ENCODE data around the gene SDE2. TPM values are rescaled to one million over a fixed set of nuclear protein-coding genes. Genes with fewer than 3 reads are reported as not detected.
"Not testable (repeated sequence)": the region's sequence is repeated elsewhere in the genome, so short reads cannot be mapped to it uniquely, and the experiment has no call there.

The SDE2 gene
- total RNA-seq, 1 experiment from 2014 or later = 68.7 TPM

GRCh38 chr1:225979421-225979820, 19.7 kb downstream of the SDE2 start:
- no peak for DNase-seq (ENCODE audit: extremely low read depth, low read depth)

DNA sequence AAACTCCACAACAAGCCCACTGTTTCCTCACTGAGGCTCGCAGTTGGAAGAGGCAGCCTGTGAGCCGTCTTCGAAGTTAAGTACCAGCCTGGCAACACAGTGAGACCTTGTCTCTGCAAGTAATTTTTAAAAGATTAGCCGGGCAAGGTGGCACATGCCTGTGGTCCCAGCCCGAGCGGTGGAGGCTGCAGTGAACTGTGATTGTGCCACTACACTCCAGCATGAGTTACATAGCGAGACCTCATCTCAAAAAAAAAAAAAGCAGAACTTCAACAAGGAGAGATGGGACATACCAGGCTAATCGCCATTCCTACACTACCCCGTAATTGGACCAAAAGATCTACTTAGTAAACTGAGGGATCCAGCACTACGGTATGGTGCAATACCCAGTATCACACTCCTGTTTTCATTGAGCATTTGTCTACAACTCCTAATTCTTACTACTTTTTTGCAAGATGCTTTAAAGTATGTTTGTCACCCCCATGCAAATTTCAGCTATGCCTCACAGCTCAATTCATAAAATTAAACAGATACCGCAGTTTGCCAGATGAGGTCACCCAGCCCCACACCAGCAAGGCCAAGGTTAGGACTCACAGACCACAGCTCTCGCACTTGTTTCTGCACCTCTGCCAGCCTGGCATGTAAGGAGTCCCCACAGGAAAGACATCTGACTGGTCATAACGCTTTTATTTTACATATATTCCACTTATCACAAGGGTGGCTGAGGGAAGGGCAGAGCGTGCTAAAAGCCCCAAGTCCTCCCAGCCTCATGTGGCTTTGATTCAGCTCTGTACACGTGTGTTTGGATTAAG, 21.0 kb downstream of the SDE2 start:
- no peak for DNase-seq (ENCODE audit: extremely low read depth, low read depth)

GRCh38 chr1:225975146-225975545, 24.0 kb downstream of the SDE2 start:
- not testable (repeated sequence) for DNase-seq (ENCODE audit: extremely low read depth, low read depth)

GRCh38 chr1:225974454-225974853, 24.7 kb downstream of the SDE2 start:
- DNase-seq (ENCODE audit: extremely low read depth, low read depth) = no peak

- DNase-seq (ENCODE audit: extremely low read depth, low read depth) = no peak
Measured at GRCh38 chr1:225973158-225973557, 26.0 kb downstream of the SDE2 start.

GRCh38 chr1:225972344-225973152, 26.6 kb downstream of the SDE2 start:
- DNase-seq (ENCODE audit: extremely low read depth, low read depth) = no peak

GRCh38 chr1:225970592-225971157, 28.5 kb downstream of the SDE2 start:
- not testable (repeated sequence) for DNase-seq (ENCODE audit: extremely low read depth, low read depth)

DNA sequence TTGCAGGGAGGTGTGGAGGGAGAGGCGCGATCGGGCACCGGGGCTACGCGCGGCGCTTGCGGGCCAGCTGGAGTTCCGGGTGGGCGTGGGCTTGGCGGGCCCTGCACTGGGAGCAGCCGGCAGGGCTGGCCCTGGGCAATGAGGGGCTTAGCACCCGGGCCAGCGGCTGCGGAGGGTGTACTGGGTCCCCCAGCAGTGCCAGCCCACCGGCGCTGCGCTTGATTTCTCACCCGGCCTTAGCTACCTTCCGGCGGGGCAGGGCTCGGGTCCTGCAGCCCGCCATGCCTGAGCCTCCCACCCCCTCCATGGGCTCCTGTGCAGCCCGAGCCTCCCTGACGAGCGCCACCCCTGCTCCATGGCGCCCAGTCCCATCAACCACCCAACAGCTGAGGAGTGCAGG, 29.4 kb downstream of the SDE2 start:
- not testable (repeated sequence) for DNase-seq (ENCODE audit: extremely low read depth, low read depth)

DNA sequence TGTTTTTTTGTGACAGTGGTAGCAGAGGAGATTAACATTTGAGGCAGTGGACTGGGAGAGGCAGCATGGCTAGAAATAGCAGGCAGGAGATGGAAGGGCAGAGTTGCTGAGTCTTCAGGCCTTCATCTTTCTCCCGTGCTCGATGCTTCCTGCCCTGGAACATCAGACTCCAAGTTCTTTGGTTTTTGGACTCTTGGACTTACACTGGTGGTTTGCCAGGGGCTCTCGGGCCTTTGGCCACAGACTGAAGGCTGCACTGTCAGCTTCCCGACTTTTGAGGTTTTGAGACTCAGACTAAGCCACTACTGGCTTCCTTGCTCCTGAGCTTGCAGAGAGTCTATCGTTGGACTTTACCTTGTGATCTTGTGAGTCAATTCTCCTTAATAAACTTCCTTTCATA, 33.9 kb downstream of the SDE2 start:
- no peak for DNase-seq (ENCODE audit: extremely low read depth, low read depth)

DNA sequence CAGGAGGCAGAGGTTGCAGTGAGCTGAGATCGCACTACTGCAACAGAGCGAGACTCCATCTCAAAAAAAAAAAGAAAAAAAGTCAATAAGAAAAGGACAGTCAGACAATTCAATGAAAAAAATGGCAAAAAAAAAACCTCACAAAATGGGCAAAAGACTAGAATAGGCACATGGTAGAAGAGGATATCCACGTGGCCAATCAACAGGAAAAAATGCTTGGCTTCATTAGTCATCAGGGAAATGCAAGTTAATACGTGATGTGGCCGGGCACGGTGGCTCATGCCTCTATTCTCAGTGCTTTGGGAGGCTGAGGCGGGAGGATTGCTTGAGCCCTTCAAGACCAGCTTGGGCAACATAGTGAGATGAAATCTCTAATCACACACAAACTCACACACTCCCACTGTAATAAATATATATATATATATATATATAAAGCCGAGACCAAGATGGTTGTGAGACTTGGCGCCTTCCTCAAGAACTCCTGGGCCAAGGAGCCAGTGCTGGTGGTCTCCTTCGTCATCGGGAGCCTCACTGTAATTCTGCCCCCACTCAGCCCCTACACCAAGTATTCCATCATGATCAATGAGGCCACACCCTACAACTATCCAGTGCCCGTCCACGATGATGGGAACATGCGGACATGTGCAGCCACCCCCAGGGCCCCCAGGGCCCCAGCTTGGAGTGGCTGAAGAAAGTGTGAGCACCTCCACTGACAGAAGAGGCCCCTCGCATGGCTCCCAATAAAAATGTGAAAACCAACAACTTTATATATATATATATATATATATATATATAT, 35.2 kb downstream of the SDE2 start:
- DNase-seq (ENCODE audit: extremely low read depth, low read depth) = no peak

- DNase-seq (ENCODE audit: extremely low read depth, low read depth) = peak; percentile 18
Measured at GRCh38 chr1:225962440-225962975, 36.6 kb downstream of the SDE2 start.

- DNase-seq (ENCODE audit: extremely low read depth, low read depth) = no peak
Measured at GRCh38 chr1:225961659-225962439, 37.3 kb downstream of the SDE2 start.

- no peak for DNase-seq (ENCODE audit: extremely low read depth, low read depth)
Measured at GRCh38 chr1:225958041-225958440, 41.1 kb downstream of the SDE2 start.

- no peak for DNase-seq (ENCODE audit: extremely low read depth, low read depth)
Measured at GRCh38 chr1:225954753-225955152, 44.4 kb downstream of the SDE2 start.

DNA sequence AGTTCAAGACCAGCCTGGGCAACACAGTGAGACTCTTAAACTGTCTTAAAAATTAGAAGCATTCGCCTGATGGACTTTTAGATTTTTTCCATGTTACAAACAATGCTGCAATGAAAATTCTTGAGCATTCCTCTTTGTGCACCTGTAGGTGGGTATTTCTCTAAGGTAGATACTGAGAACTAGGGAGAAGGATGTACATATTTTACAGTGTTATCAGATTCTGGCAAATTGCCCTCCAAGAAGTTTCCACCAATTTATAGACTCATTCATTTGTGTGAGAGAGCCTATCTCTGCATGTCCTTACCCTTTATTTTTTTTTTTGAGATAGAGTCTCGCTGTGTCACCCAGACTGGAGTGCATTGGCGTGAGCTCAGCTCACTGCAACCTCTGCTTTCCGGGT, 45.8 kb downstream of the SDE2 start:
- no peak for DNase-seq (ENCODE audit: extremely low read depth, low read depth)

GRCh38 chr1:225950905-225951497, 48.1 kb downstream of the SDE2 start:
- no peak for DNase-seq (ENCODE audit: extremely low read depth, low read depth)

- no peak for DNase-seq (ENCODE audit: extremely low read depth, low read depth)
Measured at GRCh38 chr1:225949041-225949440, 50.1 kb downstream of the SDE2 start.

DNA sequence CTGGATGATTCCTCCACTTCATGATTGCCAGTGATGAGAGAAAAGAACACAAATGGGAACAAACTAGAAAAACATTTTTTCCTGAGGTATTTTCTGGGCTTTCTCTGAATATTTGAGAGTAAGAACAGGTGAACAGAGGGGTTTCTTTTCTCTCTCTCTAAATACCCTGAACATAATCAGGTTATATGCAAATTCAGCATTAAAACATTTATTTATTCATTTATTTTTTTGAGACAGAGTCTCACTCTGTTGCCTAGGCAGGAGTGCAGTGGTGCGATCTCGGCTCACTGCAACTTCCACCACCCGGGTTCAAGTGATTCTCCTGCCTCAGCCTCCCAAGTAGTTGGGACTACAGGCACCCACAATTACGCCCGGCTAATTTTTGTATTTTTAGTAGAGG, 52.3 kb downstream of the SDE2 start:
- DNase-seq (ENCODE audit: extremely low read depth, low read depth) = no peak

DNA sequence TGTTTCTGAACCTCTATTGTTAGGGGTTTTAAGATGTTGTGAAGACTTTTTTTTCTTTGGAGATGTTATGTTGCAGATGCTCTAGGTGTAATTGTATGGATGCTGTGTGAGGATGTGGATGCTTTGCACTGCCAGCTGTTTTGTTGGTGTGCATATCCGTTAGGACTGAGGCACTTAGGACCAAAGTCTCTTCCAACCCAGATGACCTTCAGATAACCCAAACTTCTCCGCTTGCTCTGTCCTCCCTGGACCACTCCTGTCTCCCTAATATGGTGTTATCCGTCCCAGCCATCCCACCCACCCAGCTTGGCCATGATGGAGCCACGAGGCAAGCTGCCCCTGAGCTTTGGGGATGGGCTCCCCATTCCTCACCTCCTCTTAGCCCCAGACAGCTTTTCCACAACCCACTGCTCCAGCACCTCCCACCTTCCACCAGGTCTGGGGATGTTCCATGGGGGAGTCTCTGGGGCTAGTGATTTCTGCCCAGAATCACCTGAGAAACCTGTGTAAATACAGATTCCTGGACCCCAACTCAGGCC, 53.0 kb downstream of the SDE2 start:
- no peak for DNase-seq (ENCODE audit: extremely low read depth, low read depth)

Measured in NCI-H460 (cell line).